Inflammatory macrophage (primary cell): ENCODE data around the gene CNPY3.
A peak's percentile ranks its signal among the peaks of the same experiment; 100 is the strongest.
"Not testable (repeated sequence)": the region's sequence is repeated elsewhere in the genome, so short reads cannot be mapped to it uniquely, and the experiment has no call there.

Source experiments
- DNase-seq, 2 donors: peaks; one replicate each; pipeline ENCODE4 v3.0.0-alpha.2; 2020 to 2022
- total RNA-seq, 18 experiments: gene quantifications; one replicate each; lab custom pipeline; 2026; ENCODE audit warnings: mixed read lengths in 6 of 18, inconsistent platforms in 2 of 18; lab: John Stamatoyannopoulos, UW

Gene CNPY3
- 36.4 to 138 (median 83.7) reads per million in 18 experiments for total RNA-seq

GRCh38 chr6:42928986-42929820 lies at the start of gene CNPY3:
CNPY3 (plus strand) TSS chr6:42929480; CDS start chr6:42929571, 91 bp downstream.
- peak; percentile 97 to 98 for DNase-seq

GRCh38 chr6:42880240-42880817 lies 49.0 kb upstream of the CNPY3 start:
- not testable (repeated sequence) for DNase-seq

- not testable (repeated sequence) for DNase-seq
These were observed 48.4 kb upstream of the CNPY3 start for GRCh38 chr6:42880871-42881270.

GRCh38 chr6:42885702-42886101 lies 43.6 kb upstream of the CNPY3 start:
- DNase-seq = no peak

- DNase-seq = not testable (repeated sequence)
These were observed 41.1 kb upstream of the CNPY3 start for GRCh38 chr6:42888201-42888600.

- no peak for DNase-seq
These were observed 39.5 kb upstream of the CNPY3 start for GRCh38 chr6:42889815-42890214.

- DNase-seq = peak; percentile 95 to 96
These were observed 38.7 kb upstream of the CNPY3 start for GRCh38 chr6:42890311-42891198.

GRCh38 chr6:42891199-42891722 lies 38.0 kb upstream of the CNPY3 start:
- DNase-seq = no peak

- DNase-seq = not testable (repeated sequence)
These were observed 35.0 kb upstream of the CNPY3 start for GRCh38 chr6:42894041-42894828.

GRCh38 chr6:42896178-42896719 lies 33.0 kb upstream of the CNPY3 start:
- DNase-seq = no peak

- DNase-seq = peak; percentile 77 to 82
These were observed 30.4 kb upstream of the CNPY3 start for GRCh38 chr6:42898891-42899361.

- no peak for DNase-seq
These were observed 29.4 kb upstream of the CNPY3 start for GRCh38 chr6:42899871-42900270.

- peak; percentile 85 to 89 for DNase-seq
These were observed 27.7 kb upstream of the CNPY3 start for GRCh38 chr6:42901538-42901957.

- DNase-seq = not testable (repeated sequence)
These were observed 26.6 kb upstream of the CNPY3 start for GRCh38 chr6:42902429-42903263.

GRCh38 chr6:42904467-42904866 lies 24.8 kb upstream of the CNPY3 start:
- DNase-seq = no peak

GRCh38 chr6:42907336-42907735 lies 21.9 kb upstream of the CNPY3 start:
- DNase-seq = no peak

- DNase-seq = no peak
These were observed 19.4 kb upstream of the CNPY3 start for GRCh38 chr6:42909835-42910234.

GRCh38 chr6:42911171-42912021 lies 17.9 kb upstream of the CNPY3 start:
- no peak for DNase-seq

GRCh38 chr6:42914546-42914945 lies 14.7 kb upstream of the CNPY3 start:
- no peak for DNase-seq
